ENCODE data around the gene NSMCE3. TPM values are rescaled to one million over a fixed set of nuclear protein-coding genes. Genes with fewer than 3 reads are reported as not detected.
"Not testable (repeated sequence)": the region's sequence is repeated elsewhere in the genome, so short reads cannot be mapped to it uniquely, and the experiment has no call there.

Gene NSMCE3
- total RNA-seq, 1 donor from 2014 or later = 21.6 TPM

- intact Hi-C loops (cut with DNase I) = no loop called here
- no peak for DNase-seq (ENCODE audit: low spot score in 2 of 2)
- Histone ChIP-seq H3K36me3 (no peaks in the 10 kb centered on the region), H3K9me3 (no peaks in the 10 kb centered on the region), H3K4me3 (no peak overlapping the region), H3K4me1 (no peaks in the 10 kb centered on the region), H3K27ac (no peak overlapping the region), H3K27me3 (no peaks in the 10 kb centered on the region)
- no peak for TF ChIP-seq CTCF (IDR thresholded peaks at IDR 0.05)
Observed at GRCh38 chr15:29225534-29226234, 43.9 kb downstream of the NSMCE3 start.

GRCh38 chr15:29224987-29225363 lies 44.6 kb downstream of the NSMCE3 start:
- H3K4me1 ChIP-seq; H3K36me3 ChIP-seq; H3K27me3 ChIP-seq; H3K4me3 ChIP-seq; H3K27ac ChIP-seq; H3K9me3 ChIP-seq; DNase-seq (ENCODE audit: low spot score in 2 of 2); intact Hi-C loops (cut with DNase I): not testable (repeated sequence)

- DNase-seq (ENCODE audit: low spot score in 2 of 2); H3K4me3 ChIP-seq; intact Hi-C loops (cut with DNase I); H3K27me3 ChIP-seq; H3K4me1 ChIP-seq; H3K9me3 ChIP-seq; H3K27ac ChIP-seq; H3K36me3 ChIP-seq: not testable (repeated sequence)
Observed at GRCh38 chr15:29224235-29224986, 45.2 kb downstream of the NSMCE3 start.

- intact Hi-C loops (cut with DNase I) = no loop called here
Observed at GRCh38 chr15:29223640-29224039, 46.0 kb downstream of the NSMCE3 start.

GRCh38 chr15:29222129-29222853 lies 47.3 kb downstream of the NSMCE3 start:
- no peaks in the 10 kb centered on the region for H3K27me3 ChIP-seq
- H3K4me3 ChIP-seq = no peak overlapping the region
- H3K9me3 ChIP-seq = no peaks in the 10 kb centered on the region
- no peak overlapping the region for H3K27ac ChIP-seq
- intact Hi-C loops (cut with DNase I) = no loop called here
- no peak for TF ChIP-seq CTCF (IDR thresholded peaks at IDR 0.05)
- no peaks in the 10 kb centered on the region for H3K4me1 ChIP-seq
- no peaks in the 10 kb centered on the region for H3K36me3 ChIP-seq
- no peak for DNase-seq (ENCODE audit: low spot score in 2 of 2)

More at GRCh38 chr15:29223640-29224039, 46.0 kb downstream of the NSMCE3 start:
- no peak overlapping the region for H3K4me3 ChIP-seq
- H3K9me3 ChIP-seq = no peaks in the 10 kb centered on the region
- DNase-seq (ENCODE audit: low spot score in 2 of 2) = no peak
- no peaks in the 10 kb centered on the region for H3K27me3 ChIP-seq
- H3K27ac ChIP-seq = no peak overlapping the region
- no peak for TF ChIP-seq CTCF (IDR thresholded peaks at IDR 0.05)
- no peaks in the 10 kb centered on the region for H3K36me3 ChIP-seq
- no peaks in the 10 kb centered on the region for H3K4me1 ChIP-seq

GRCh38 chr15:29220852-29221251 lies 48.8 kb downstream of the NSMCE3 start:
- Histone ChIP-seq H3K4me1 (no peaks in the 10 kb centered on the region), H3K4me3 (no peak overlapping the region), H3K36me3 (no peaks in the 10 kb centered on the region), H3K27ac (no peak overlapping the region), H3K9me3 (no peaks in the 10 kb centered on the region), H3K27me3 (no peaks in the 10 kb centered on the region)
- no peak for TF ChIP-seq CTCF (IDR thresholded peaks at IDR 0.05)
- intact Hi-C loops (cut with DNase I) = no loop called here
- DNase-seq (ENCODE audit: low spot score in 2 of 2) = no peak
